Stimulated activated CD8-positive, alpha-beta memory T cell treated with anti-CD3 and anti-CD28 coated beads, Interleukin-12 subunit alpha, Interleukin-12 subunit beta, amount 100 ng/mL, for 24 hours (primary cell): ENCODE measurements around the gene ADPRS.

Experiments
- DNase-seq: peaks from one replicate; pipeline ENCODE4 v3.0.0-alpha.2; 2020; ENCODE audit errors: extremely low read depth

ADPRS gene

DNA sequence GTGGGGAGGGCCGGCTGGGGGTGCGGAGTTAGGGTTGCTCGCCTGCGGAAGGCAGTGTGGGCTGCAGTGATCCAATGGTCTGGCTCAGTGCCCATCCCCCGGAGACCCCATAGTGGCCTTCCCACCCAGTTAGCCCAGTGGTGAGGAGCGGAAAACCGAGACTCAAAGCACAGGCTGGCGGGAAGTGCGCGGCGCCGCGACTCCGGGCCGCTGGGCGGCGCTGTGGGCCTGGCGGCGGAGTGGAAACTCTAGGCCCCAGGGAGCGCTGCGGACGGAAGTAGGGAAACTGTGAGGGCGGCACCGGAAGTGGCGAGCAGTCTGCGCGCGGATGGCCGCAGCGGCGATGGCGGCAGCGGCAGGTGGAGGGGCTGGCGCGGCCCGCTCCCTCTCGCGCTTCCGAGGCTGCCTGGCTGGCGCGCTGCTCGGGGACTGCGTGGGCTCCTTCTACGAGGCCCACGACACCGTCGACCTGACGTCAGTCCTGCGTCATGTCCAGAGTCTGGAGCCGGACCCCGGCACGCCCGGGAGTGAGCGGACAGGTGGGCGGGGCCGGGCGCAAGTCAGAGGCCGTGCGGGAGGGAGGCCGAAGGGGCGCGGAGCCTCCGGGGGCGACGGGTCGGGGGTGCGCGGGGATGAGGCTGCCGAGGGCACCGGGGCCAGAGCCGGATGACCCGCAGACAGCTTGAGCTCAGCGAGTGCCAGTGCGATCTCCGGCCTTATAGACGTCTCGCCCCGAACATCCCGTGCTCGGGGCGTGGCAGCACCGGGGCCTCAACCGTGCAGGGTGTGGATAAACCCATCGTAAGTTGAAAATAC is at the start of gene ADPRS:
TSS of gene ADPRS (plus strand) at position 316 of the 816 bp plus-strand sequence. CDS start at position 329, 13 bp downstream.
- peak; percentile 81 for DNase-seq

- DNase-seq, result no peak
These were observed 48.5 kb upstream of the ADPRS start for GRCh38 chr1:36040238-36040637.

- DNase-seq, result no peak
These were observed 36.9 kb upstream of the ADPRS start for GRCh38 chr1:36051821-36052220.

- DNase-seq, result no peak
These were observed 34.7 kb upstream of the ADPRS start for GRCh38 chr1:36053978-36054377.

DNA sequence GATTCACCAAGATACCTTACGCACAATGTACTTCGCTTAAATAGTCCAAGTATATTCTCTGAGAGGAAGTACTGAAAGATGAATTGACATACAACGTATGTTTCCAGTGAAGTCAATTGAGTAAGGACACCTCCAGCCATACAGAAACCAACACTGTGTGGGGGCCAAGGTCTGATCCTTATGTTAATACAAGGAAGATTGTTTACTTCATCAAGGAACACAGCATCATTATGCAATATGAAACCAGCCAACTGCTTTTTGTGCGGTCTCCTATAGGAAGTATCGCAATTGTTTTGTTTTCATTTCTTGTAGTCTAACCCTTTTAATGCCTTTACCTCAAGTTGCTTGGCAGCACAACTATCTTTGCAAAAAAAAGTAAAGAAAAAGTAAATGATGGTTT is 33.0 kb upstream of the ADPRS start:
- DNase-seq, result no peak

DNA sequence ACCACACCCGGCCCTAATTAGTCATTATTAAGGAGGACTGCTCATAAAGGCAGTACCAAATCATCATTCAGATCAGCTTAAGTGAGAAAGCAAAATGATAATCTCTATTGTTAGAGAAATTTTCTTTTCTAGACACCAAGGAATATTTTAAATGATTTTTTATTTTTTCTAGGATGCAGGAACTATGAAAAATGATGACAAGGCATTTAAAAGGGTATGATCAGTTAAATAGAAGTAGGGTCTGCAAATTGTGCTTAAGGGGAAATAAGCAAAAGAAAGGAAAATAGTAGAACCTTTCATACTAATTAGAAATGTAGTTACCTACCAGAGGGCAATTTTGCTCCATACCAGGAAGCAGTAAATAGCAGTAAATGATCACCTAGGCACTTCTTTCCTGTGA is 26.4 kb upstream of the ADPRS start:
- no peak for DNase-seq

GRCh38 chr1:36067871-36068270 is 20.8 kb upstream of the ADPRS start:
- no peak for DNase-seq

GRCh38 chr1:36068866-36069265 is 19.8 kb upstream of the ADPRS start:
- no peak for DNase-seq

DNA sequence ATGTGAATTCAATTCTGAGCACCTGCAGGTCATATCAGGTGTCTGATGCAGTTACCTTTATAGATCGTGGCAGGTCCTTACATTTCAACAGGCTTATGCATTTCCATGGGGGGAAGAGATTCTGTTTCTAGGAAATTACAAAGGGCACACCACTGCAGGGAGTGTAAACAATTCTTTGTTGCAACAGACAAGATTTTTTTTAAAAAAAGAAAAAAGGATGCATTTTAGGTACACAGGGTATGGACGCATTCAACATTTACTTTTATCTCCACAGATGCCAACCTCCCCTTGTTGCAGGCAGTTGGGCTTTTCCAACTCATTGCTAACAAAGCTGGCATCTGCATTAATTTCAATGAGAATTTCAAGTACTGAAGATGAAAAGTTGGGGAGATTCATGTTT is 18.3 kb upstream of the ADPRS start:
- no peak for DNase-seq

- no peak for DNase-seq
These were observed 11.6 kb upstream of the ADPRS start for GRCh38 chr1:36076979-36077573.

- no peak for DNase-seq
These were observed 8.5 kb upstream of the ADPRS start for GRCh38 chr1:36080236-36080635.

DNA sequence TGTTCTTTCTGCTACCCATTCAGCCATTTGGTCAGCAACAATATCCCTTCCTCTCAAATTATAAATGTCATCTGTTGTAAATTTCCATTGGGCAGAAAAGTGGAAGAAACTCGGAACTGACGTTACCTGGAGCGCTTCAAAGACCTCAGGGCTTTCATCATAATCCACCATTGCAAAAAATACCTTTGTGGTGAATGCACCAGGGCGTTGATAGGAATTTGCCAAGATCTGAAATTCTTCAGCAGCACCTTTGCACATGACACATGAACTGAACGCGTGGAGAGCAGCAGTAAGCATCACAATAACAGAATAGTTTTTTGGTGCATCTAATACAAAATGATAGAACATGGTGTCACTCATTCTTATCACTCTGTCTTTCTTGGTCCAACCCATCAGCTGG is 7.9 kb upstream of the ADPRS start:
- DNase-seq, result no peak

DNA sequence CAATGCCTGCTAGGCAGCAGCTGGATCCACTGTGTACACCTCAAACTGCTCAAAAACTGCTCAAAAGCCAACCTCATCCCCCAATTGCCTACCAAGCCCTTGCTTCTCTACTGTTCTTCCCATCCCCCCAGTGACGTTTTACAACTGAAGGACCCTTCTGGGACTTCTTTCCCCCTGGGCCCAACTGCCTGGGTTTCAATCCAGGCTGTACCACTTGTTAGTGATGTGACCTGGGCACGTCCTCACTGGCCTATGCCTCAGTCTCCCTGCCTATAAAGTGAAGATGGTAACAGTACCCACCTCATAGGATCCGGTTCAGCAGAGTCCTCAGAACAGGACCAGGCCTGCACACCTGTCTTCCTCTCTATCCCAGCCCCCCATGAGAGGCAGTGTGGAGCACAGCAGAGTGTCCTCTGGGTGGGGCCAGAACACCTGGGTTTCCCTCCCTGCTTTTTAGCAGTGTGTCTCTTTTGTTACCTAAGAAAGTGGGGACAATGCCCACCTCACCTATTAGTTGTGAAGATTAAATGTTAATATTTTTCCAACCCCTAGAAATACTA is 6.7 kb upstream of the ADPRS start:
- no peak for DNase-seq

- DNase-seq, result no peak
These were observed 5.5 kb upstream of the ADPRS start for GRCh38 chr1:36083219-36083618.

- no peak for DNase-seq
These were observed 4.8 kb upstream of the ADPRS start, which contains the start of gene TEKT2 for GRCh38 chr1:36083635-36084496. Gene TEKT2, plus strand, starts transcription at chr1:36084094. Its CDS starts 828 bp downstream, at chr1:36084922.

DNA sequence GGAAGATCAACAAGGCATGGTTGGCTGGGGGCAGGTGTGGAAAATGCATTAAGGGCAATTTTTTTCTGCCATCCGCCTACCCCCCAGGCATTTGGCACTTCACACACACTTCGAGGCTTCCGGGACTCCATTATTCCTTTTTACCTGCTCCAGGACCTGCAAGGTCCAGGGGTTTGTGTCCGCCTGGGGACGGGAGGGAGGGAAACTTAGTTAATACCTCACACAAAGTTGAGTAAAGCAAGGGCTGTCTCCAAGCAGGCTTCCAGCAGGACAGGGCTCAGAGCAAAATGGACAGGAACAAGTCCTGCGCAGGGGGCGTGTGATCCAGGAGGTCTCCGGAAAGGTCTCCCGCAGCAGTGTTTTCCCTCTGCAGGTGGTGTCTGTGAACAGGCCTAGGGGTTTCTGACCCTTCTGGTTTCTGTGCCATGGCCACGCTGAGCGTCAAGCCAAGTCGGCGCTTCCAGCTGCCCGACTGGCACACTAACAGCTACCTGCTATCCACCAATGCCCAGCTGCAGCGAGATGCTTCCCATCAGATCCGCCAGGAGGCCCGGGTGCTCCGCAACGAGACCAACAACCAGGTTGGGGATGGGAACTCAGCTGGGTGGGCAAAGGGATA is 4.1 kb upstream of the ADPRS start:
- no peak for DNase-seq

- DNase-seq, result no peak
These were observed 3.6 kb upstream of the ADPRS start for GRCh38 chr1:36085126-36085525.

DNA sequence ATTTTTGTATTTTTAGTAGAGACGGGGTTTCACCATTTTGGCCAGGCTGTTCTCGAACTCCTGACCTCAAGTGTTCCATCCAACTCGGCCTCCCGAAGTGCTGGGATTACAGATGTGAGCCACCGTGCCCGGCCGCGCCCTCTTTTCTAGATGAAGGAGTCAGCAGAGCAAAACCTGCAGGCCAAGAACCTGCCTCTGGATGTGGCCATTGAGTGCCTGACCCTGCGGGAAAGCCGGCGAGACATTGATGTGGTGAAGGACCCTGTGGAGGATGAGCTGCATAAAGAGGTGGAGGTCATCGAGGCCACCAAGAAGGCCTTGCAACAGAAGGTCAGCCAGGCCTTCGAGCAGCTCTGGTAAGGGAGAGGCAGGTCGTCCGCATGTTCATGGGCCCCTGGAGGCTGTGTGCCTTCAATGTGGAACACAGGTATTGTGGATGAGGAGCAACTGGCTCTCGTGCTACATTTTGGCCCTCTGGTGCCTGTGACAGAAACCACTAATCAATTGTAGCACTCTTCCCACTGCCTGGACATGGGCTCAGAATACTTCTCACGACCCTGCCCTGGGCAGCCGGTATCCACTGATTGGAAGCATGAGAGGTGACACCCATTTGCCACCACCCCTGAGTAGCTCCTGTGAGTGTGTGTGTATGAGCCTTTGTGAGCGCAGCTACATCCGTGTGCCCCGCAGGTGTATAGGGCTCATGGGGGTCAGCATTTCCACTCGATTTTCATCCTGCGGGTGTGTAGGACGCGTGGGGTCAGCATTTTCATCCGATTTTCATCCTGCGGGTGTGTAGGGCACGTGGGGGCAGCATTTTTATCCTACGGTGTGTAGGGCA is 2.8 kb upstream of the ADPRS start:
- no peak for DNase-seq

GRCh38 chr1:36086529-36087232 is 2.0 kb upstream of the ADPRS start:
- DNase-seq, result no peak
